HEK293 (cell line): ENCODE measurements around the gene SPPL2C.

Experiments used
- CTCF ChIA-PET: fragments of 350-600 bp; formaldehyde crosslinking; extraction: SDS; loops from one replicate; lab custom pipeline; 2021; ENCODE audit warnings: antibody characterized with exemption; lab: Yijun Ruan, JAX
- POLR2A ChIA-PET: fragments of 300-600 bp; formaldehyde crosslinking; extraction: SDS; loops from one replicate; lab custom pipeline; 2020; ENCODE audit warnings: antibody characterized with exemption, inconsistent platforms; lab: Yijun Ruan, JAX
- H3K27ac ChIP-seq: fragments of 200-500 bp; sonication (Bioruptor generic); 2 replicates; pipeline ENCODE4 v1.5.1; 2014; ENCODE audit warnings: low read depth, low read length, control low read depth, inconsistent platforms; ENCODE audit errors: extremely low read depth
- H3K36me3 ChIP-seq, 2 experiments: fragments of 200-500 bp in 1 of 2; sonication (Bioruptor generic) in 1 of 2; 1 replicate in 1 of 2; 2 replicates in 1 of 2; pipeline ENCODE4 v1.5.1; 2014 to 2017; ENCODE audit warnings: inconsistent platforms in 2 of 2, low read length in 2 of 2; ENCODE audit not compliant: control insufficient read depth in 2 of 2, insufficient read depth in 1 of 2
- H3K4me1 ChIP-seq: fragments of 200-500 bp; sonication (Bioruptor generic); 2 replicates; pipeline ENCODE4 v1.5.1; 2014; ENCODE audit warnings: mild to moderate bottlenecking, low read length, inconsistent platforms; ENCODE audit not compliant: control insufficient read depth, insufficient read depth
- H3K4me3 ChIP-seq: 2 replicates; pipeline ENCODE4 v1.5.1; 2011; ENCODE audit warnings: low read depth, mild to moderate bottlenecking, control low read depth, low read length, moderate library complexity
- H3K9me3 ChIP-seq: fragments of 200-500 bp; sonication (Bioruptor generic); 2 replicates; pipeline ENCODE4 v1.5.1; 2014; ENCODE audit warnings: low read depth, low read length, inconsistent platforms; ENCODE audit not compliant: control insufficient read depth, insufficient read depth
- OVOL3 ChIP-seq: fragments of 450-650 bp; formaldehyde crosslinking; IDR thresholded peaks from 2 replicates; pipeline ENCODE4 v1.5.1; 2016; ENCODE audit warnings: missing biosample characterization, missing genetic modification characterization
- ZFP69B ChIP-seq: fragments of 450-650 bp; formaldehyde crosslinking; IDR thresholded peaks from 2 replicates; pipeline ENCODE4 v1.5.1; 2016; ENCODE audit warnings: missing biosample characterization, missing genetic modification characterization
- ZNF114 ChIP-seq: fragments of 450-650 bp; formaldehyde crosslinking; IDR thresholded peaks from 2 replicates; pipeline ENCODE4 v1.5.0; 2017; ENCODE audit warnings: missing biosample characterization, missing genetic modification characterization
- ZNF121 ChIP-seq: fragments of 450-650 bp; formaldehyde crosslinking; IDR thresholded peaks from 2 replicates; pipeline ENCODE4 v1.5.1; 2016; ENCODE audit warnings: missing biosample characterization, missing genetic modification characterization
- ZNF214 ChIP-seq: fragments of 450-650 bp; formaldehyde crosslinking; IDR thresholded peaks from 2 replicates; pipeline ENCODE4 v1.5.1; 2017; ENCODE audit warnings: missing biosample characterization, mild to moderate bottlenecking, missing genetic modification characterization, borderline replicate concordance
- ZNF266 ChIP-seq: fragments of 450-650 bp; formaldehyde crosslinking; IDR thresholded peaks from 2 replicates; pipeline ENCODE4 v1.5.1; 2016; ENCODE audit warnings: missing biosample characterization, missing genetic modification characterization, low read depth
- ZNF274 ChIP-seq, 2 experiments: fragments of 200-500 bp in 1 of 2; fragments of 450-650 bp in 1 of 2; sonication (Bioruptor generic) in 1 of 2; formaldehyde crosslinking in 1 of 2; IDR thresholded peaks; 2 replicates each; pipeline versions ENCODE4 v1.5.1 to v1.6.1; 2014 to 2016; ENCODE audit warnings: borderline replicate concordance in 1 of 2, inconsistent platforms in 1 of 2, low read length in 1 of 2, missing biosample characterization in 1 of 2, missing genetic modification characterization in 1 of 2
- ZNF335 ChIP-seq: fragments of 450-650 bp; formaldehyde crosslinking; conservative IDR thresholded peaks from 2 replicates; pipeline ENCODE4 v1.5.1; 2016; ENCODE audit warnings: missing biosample characterization, missing genetic modification characterization
- ZNF394 ChIP-seq: fragments of 450-650 bp; formaldehyde crosslinking; IDR thresholded peaks from 2 replicates; pipeline ENCODE4 v1.5.1; 2016; ENCODE audit warnings: missing biosample characterization, missing genetic modification characterization, mild to moderate bottlenecking, moderate library complexity, borderline replicate concordance
- ZNF416 ChIP-seq: fragments of 450-650 bp; formaldehyde crosslinking; IDR thresholded peaks from 2 replicates; pipeline ENCODE4 v1.5.1; 2016; ENCODE audit warnings: missing biosample characterization, missing genetic modification characterization
- ZNF473 ChIP-seq: fragments of 450-650 bp; formaldehyde crosslinking; IDR thresholded peaks from 2 replicates; pipeline ENCODE4 v1.5.1; 2017; ENCODE audit warnings: missing biosample characterization, missing genetic modification characterization
- ZNF585B ChIP-seq: fragments of 450-650 bp; formaldehyde crosslinking; IDR thresholded peaks from 2 replicates; pipeline ENCODE4 v1.5.1; 2016; ENCODE audit warnings: missing biosample characterization, missing genetic modification characterization
- ZNF623 ChIP-seq: fragments of 450-650 bp; formaldehyde crosslinking; IDR thresholded peaks from 2 replicates; pipeline ENCODE4 v1.5.1; 2016; ENCODE audit warnings: missing biosample characterization, missing genetic modification characterization
- ZNF658 ChIP-seq: fragments of 450-650 bp; formaldehyde crosslinking; IDR thresholded peaks from 2 replicates; pipeline ENCODE4; 2016; ENCODE audit warnings: missing biosample characterization, missing genetic modification characterization
- ZNF677 ChIP-seq: fragments of 450-650 bp; IDR thresholded peaks from 2 replicates; pipeline ENCODE4 v1.5.0; 2018; ENCODE audit warnings: missing biosample characterization, mild to moderate bottlenecking, missing genetic modification characterization, moderate library complexity
- ZNF701 ChIP-seq: fragments of 450-650 bp; formaldehyde crosslinking; IDR thresholded peaks from 2 replicates; pipeline ENCODE4 v1.5.1; 2016; ENCODE audit warnings: missing biosample characterization, missing genetic modification characterization
- ZNF707 ChIP-seq: fragments of 450-650 bp; formaldehyde crosslinking; IDR thresholded peaks from 2 replicates; pipeline ENCODE4 v1.5.1; 2016; ENCODE audit warnings: missing biosample characterization, missing genetic modification characterization
- ZNF76 ChIP-seq: fragments of 450-650 bp; formaldehyde crosslinking; IDR thresholded peaks from 2 replicates; pipeline ENCODE4; 2016; ENCODE audit warnings: low read depth, missing biosample characterization, missing genetic modification characterization, borderline replicate concordance
- TF ChIP-seq, protein P1 (sequence below): fragments of 450-650 bp; formaldehyde crosslinking; IDR thresholded peaks from 2 replicates; pipeline ENCODE4 v1.5.1; 2016; ENCODE audit warnings: missing biosample characterization, missing genetic modification characterization
- TF ChIP-seq, protein P2 (sequence below): fragments of 450-650 bp; formaldehyde crosslinking; IDR thresholded peaks from 2 replicates; pipeline ENCODE4 v1.5.1; 2017; ENCODE audit warnings: missing biosample characterization, missing genetic modification characterization
- TF ChIP-seq, protein P3 (sequence below): fragments of 450-650 bp; formaldehyde crosslinking; IDR thresholded peaks from 2 replicates; pipeline ENCODE4 v1.5.1; 2016; ENCODE audit warnings: missing biosample characterization, missing genetic modification characterization
- TF ChIP-seq, protein P4 (sequence below): fragments of 450-650 bp; formaldehyde crosslinking; optimal IDR thresholded peaks from 2 replicates; pipeline ENCODE3; 2016; ENCODE audit warnings: missing biosample characterization, mild to moderate bottlenecking, missing genetic modification characterization

The SPPL2C gene

DNA sequence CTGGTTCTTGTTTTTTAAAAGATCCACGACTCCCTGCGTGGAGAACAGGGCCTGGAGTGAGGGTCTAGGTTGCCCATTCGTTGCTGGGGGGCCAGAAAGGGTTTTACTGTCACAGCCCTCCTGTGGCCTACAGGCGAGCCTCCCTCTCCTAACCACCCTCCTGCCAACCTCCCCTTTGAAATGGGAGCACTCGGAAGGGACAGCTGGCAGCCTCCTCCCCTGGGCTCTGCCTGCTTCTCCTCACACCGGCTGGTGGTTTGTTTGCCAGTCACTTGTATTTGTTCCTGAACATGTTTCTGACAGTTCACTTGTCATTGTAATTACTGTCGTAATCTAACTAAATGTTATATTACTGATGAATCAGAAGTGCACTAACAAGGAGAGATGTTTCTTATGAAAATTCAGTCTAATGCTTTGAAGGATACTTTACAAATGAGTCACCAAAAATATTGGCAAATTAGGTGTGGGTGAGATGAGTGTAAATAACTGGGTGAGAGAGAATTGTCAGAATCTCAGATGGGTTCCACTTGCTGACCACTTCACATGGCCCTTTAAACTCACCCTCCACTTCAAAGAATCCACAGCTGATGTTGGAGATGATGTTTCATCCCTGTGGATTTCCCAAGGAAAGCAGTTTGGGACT is 2.7 kb upstream of the SPPL2C start (continued):
- TF ChIP-seq, protein P1, sequence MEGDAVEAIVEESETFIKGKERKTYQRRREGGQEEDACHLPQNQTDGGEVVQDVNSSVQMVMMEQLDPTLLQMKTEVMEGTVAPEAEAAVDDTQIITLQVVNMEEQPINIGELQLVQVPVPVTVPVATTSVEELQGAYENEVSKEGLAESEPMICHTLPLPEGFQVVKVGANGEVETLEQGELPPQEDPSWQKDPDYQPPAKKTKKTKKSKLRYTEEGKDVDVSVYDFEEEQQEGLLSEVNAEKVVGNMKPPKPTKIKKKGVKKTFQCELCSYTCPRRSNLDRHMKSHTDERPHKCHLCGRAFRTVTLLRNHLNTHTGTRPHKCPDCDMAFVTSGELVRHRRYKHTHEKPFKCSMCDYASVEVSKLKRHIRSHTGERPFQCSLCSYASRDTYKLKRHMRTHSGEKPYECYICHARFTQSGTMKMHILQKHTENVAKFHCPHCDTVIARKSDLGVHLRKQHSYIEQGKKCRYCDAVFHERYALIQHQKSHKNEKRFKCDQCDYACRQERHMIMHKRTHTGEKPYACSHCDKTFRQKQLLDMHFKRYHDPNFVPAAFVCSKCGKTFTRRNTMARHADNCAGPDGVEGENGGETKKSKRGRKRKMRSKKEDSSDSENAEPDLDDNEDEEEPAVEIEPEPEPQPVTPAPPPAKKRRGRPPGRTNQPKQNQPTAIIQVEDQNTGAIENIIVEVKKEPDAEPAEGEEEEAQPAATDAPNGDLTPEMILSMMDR: no peak
- TF ChIP-seq ZNF585B (tag by site-specific recombination) (no peak), ZNF266 (tag by site-specific recombination) (no peak), ZNF677 (tag by site-specific recombination) (no peak), ZNF707 (tag by site-specific recombination) (no peak), OVOL3 (tag by site-specific recombination) (no peak), ZFP69B (tag by site-specific recombination) (no peak)
- TF ChIP-seq, protein P2, sequence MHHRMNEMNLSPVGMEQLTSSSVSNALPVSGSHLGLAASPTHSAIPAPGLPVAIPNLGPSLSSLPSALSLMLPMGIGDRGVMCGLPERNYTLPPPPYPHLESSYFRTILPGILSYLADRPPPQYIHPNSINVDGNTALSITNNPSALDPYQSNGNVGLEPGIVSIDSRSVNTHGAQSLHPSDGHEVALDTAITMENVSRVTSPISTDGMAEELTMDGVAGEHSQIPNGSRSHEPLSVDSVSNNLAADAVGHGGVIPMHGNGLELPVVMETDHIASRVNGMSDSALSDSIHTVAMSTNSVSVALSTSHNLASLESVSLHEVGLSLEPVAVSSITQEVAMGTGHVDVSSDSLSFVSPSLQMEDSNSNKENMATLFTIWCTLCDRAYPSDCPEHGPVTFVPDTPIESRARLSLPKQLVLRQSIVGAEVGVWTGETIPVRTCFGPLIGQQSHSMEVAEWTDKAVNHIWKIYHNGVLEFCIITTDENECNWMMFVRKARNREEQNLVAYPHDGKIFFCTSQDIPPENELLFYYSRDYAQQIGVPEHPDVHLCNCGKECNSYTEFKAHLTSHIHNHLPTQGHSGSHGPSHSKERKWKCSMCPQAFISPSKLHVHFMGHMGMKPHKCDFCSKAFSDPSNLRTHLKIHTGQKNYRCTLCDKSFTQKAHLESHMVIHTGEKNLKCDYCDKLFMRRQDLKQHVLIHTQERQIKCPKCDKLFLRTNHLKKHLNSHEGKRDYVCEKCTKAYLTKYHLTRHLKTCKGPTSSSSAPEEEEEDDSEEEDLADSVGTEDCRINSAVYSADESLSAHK: no peak
- TF ChIP-seq, all 188 proteins: peak for 0

DNA sequence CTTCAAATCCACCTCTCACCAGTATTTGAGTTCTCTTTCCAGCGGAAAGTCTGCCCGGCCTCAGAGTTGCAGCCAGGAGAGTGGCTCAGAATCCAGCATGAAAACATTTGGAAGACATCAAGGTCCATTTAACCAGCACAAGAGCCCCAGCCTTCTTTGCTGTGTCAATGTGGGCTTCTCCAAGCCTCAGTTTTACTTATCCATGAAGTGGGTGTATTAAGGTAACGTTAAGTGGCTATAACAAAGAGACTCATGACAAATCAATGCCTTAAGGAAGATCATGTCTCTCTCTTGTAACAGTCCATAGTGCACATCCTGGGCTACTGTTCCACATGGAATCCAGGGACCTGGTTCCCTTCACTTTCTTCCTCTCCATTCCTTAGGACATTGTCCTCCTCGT is 959 bp upstream of the SPPL2C start:
- H3K9me3 ChIP-seq: no peaks in the 10 kb centered on the region
- POLR2A ChIA-PET: no interaction called here
- no peaks in the 10 kb centered on the region for H3K36me3 ChIP-seq
- no peak overlapping the region for H3K27ac ChIP-seq
- no peaks in the 10 kb centered on the region for H3K4me1 ChIP-seq
- TF ChIP-seq ZNF121 (tag by site-specific recombination): no peak
- no peak for TF ChIP-seq ZNF266 (tag by site-specific recombination)
- no peak for TF ChIP-seq ZNF274 (IDR thresholded peaks at IDR 0.05; ENCODE audit: low read length)
- TF ChIP-seq ZNF274 (tag by site-specific recombination; IDR thresholded peaks at IDR 0.05; ENCODE audit: borderline replicate concordance): no peak
- no peak for TF ChIP-seq ZNF335
- no peak for TF ChIP-seq ZNF701 (tag by site-specific recombination)
- TF ChIP-seq ZNF214 (tag by site-specific recombination): no peak
- TF ChIP-seq, protein P3, sequence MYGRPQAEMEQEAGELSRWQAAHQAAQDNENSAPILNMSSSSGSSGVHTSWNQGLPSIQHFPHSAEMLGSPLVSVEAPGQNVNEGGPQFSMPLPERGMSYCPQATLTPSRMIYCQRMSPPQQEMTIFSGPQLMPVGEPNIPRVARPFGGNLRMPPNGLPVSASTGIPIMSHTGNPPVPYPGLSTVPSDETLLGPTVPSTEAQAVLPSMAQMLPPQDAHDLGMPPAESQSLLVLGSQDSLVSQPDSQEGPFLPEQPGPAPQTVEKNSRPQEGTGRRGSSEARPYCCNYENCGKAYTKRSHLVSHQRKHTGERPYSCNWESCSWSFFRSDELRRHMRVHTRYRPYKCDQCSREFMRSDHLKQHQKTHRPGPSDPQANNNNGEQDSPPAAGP: no peak
- no peak for TF ChIP-seq ZNF416 (tag by site-specific recombination)
- no peak for TF ChIP-seq ZNF623 (tag by site-specific recombination)
- no peak for TF ChIP-seq ZNF394 (tag by site-specific recombination)
- no peak for TF ChIP-seq ZNF114 (tag by site-specific recombination)
- TF ChIP-seq, protein P4, sequence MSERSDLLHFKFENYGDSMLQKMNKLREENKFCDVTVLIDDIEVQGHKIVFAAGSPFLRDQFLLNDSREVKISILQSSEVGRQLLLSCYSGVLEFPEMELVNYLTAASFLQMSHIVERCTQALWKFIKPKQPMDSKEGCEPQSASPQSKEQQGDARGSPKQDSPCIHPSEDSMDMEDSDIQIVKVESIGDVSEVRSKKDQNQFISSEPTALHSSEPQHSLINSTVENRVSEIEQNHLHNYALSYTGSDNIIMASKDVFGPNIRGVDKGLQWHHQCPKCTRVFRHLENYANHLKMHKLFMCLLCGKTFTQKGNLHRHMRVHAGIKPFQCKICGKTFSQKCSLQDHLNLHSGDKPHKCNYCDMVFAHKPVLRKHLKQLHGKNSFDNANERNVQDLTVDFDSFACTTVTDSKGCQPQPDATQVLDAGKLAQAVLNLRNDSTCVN (tag by site-specific recombination): no peak
- no peak for TF ChIP-seq ZNF658 (tag by site-specific recombination)
- no peak for TF ChIP-seq ZNF473 (tag by site-specific recombination)
- TF ChIP-seq ZNF76 (tag by site-specific recombination): no peak
- H3K4me3 ChIP-seq: no peak overlapping the region
- CTCF ChIA-PET: interaction anchor here (1.0 kb wide), 1 partner anchor 8 kb away, joined by 3 read pairs; no protein-coding TSS in a partner anchor
